Measurements from ENCODE around the gene PSMC5.

The PSMC5 gene

DNA sequence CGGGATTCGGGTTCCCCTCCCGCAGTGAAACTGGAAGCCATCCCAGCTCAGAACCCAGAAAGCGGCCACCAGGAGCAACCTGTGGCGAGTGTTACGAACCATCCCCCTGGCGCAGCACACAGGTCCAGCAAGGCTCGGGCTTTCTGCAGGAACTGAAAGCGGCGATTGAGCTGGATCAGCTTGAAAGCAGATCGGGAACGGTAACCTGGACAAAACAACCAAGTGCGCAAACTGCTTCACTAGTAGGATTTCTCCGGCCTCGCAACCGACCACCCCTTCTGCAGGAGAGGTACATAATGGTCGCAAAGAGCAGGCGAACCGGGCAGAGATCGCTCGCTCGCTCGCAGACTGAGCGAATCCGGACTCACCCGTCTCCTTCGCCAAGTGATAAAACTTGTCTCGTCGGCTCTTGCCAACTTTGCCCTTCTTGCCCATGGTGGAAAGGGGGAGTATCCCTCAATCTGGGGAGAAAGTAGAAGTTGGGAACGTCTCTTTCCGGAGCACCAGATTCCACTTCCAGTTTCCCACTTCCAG, 696 bp upstream of the PSMC5 start:
- DNase-seq (ENCODE audit: low read depth), result no peak
- H3K4me3 ChIP-seq (ENCODE audit: low read depth, low read length), result peak overlapping the region; percentile 96
- TF ChIP-seq, protein P1, sequence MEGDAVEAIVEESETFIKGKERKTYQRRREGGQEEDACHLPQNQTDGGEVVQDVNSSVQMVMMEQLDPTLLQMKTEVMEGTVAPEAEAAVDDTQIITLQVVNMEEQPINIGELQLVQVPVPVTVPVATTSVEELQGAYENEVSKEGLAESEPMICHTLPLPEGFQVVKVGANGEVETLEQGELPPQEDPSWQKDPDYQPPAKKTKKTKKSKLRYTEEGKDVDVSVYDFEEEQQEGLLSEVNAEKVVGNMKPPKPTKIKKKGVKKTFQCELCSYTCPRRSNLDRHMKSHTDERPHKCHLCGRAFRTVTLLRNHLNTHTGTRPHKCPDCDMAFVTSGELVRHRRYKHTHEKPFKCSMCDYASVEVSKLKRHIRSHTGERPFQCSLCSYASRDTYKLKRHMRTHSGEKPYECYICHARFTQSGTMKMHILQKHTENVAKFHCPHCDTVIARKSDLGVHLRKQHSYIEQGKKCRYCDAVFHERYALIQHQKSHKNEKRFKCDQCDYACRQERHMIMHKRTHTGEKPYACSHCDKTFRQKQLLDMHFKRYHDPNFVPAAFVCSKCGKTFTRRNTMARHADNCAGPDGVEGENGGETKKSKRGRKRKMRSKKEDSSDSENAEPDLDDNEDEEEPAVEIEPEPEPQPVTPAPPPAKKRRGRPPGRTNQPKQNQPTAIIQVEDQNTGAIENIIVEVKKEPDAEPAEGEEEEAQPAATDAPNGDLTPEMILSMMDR (IDR thresholded peaks at IDR 0.05; ENCODE audit: low read depth, low read length, missing control alignments), result no peak

DNA sequence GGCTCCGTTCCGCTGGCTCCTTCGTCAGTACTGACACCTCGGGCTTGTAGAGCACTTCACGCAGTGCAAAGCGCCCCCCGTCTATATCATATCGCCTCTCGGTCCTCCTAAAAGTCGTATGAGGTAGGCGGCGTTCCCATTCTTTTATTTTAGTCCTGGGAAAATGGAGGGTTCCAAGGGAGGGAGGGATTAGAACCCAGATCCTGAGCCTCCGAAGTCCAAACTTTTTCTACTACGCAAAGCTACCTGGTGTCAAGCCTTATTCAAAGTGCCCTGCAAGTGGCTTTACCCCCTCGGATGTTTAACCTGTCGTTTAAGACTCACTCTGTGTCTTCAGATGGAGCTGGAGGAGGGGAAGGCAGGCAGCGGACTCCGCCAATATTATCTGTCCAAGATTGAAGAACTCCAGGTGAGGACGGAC, 580 bp downstream of the PSMC5 start:
- DNase-seq (ENCODE audit: low read depth), result no peak
- TF ChIP-seq, protein P1 (IDR thresholded peaks at IDR 0.05; ENCODE audit: low read depth, low read length, missing control alignments), result no peak
- H3K4me3 ChIP-seq (ENCODE audit: low read depth, low read length), result peak overlapping the region; percentile 96

DNA sequence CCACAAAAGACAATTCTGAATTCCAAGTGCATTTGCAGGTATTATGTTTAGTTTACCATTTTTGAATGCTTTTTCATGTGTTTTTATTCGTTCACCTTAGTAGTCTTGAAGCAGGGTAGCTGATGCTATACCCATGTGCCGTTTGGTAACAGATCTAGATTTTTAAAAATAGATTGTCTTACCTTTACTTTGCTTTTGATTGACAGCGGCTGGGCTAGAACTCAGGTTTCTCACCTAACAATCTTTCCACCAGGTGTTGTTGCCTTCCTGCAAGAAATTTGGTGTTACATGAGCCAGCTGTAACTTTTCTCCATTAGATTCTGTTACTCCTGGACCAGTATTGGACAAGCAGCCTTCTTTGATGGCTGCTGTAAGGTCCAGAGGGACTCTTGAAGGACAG, 1.7 kb downstream of the PSMC5 start:
- TF ChIP-seq, protein P1 (IDR thresholded peaks at IDR 0.05; ENCODE audit: low read depth, low read length, missing control alignments), result no peak
- DNase-seq (ENCODE audit: low read depth), result no peak
- no peak overlapping the region; the same call in 1 of the 2 replicates for H3K4me3 ChIP-seq (ENCODE audit: low read depth, low read length)

DNA sequence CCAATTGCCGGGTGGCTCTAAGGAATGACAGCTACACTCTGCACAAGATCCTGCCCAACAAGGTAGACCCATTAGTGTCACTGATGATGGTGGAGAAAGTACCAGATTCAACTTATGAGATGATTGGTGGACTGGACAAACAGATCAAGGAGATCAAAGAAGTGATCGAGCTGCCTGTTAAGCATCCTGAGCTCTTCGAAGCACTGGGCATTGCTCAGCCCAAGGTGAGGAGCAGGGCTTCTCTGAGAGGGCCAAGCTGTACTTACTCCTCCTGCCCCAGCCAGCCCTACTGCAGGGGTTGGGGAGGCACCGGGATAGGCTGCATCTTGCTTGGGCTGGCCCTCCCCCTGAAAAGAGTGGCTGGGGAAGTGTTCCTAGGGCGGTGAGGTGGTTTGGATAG, 3.0 kb downstream of the PSMC5 start:
- no peak for DNase-seq (ENCODE audit: low read depth)
- no peak overlapping the region for H3K4me3 ChIP-seq (ENCODE audit: low read depth, low read length)
- TF ChIP-seq, protein P1 (IDR thresholded peaks at IDR 0.05; ENCODE audit: low read depth, low read length, missing control alignments), result no peak

DNA sequence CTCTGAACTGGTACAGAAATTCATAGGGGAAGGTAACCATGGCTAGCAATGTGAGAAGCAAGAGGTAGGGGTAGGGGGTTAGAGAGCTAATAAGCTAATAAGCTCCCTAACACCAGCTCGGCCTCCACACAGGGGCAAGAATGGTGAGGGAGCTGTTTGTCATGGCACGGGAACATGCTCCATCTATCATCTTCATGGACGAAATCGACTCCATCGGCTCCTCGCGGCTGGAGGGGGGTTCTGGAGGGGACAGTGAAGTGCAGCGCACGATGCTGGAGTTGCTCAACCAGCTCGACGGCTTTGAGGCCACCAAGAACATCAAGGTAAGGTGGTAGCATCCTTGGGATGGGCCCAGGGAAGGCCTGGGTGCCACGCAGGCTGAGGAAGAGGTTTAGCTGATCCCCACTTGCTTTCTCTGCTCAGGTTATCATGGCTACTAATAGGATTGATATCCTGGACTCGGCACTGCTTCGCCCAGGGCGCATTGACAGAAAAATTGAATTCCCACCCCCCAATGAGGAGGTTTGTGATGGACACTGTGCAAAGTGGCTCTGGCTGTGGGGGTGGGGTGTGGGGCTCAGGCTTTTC, 3.8 kb downstream of the PSMC5 start:
- no peak overlapping the region for H3K4me3 ChIP-seq (ENCODE audit: low read depth, low read length)
- TF ChIP-seq, protein P1 (IDR thresholded peaks at IDR 0.05; ENCODE audit: low read depth, low read length, missing control alignments), result no peak
- DNase-seq (ENCODE audit: low read depth), result no peak

DNA sequence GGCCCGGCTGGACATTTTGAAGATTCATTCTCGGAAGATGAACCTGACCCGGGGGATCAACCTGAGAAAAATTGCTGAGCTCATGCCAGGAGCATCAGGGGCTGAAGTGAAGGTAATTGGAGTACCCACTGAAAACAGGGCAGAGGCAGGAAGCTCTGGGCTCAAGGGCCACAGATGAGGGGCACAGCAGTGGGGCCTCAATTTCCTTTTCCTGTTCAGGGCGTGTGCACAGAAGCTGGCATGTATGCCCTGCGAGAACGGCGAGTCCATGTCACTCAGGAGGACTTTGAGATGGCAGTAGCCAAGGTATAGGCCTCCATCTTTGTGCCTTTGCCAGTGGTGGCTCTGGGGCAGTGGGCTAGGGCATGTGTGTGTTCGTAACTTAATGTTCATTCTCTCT, 4.3 kb downstream of the PSMC5 start:
- TF ChIP-seq, protein P1 (IDR thresholded peaks at IDR 0.05; ENCODE audit: low read depth, low read length, missing control alignments), result no peak
- DNase-seq (ENCODE audit: low read depth), result no peak
- no peak overlapping the region for H3K4me3 ChIP-seq (ENCODE audit: low read depth, low read length)

DNA sequence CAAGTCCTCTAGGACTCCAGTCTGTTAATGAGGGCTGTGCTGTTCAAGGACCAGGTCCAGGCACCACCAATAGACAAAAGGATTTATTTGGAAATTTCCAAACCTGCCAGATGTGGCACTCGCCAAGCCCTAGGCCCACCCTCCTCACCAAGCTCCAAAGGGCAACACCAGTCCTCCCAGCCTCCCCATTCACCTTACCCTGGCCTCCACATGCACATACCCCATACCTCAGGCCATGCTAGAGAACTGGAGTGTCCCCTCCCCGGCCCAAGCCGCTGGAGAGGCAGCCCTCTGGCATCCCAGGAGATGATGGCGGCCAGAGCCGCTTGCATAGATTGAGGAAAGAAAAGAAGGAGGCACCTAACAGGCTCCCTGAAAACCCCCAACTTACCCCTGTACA, 4.8 kb downstream of the PSMC5 start:
- DNase-seq (ENCODE audit: low read depth), result no peak
- TF ChIP-seq, protein P1 (IDR thresholded peaks at IDR 0.05; ENCODE audit: low read depth, low read length, missing control alignments), result no peak
- no peak overlapping the region for H3K4me3 ChIP-seq (ENCODE audit: low read depth, low read length)
